ENCODE measurements around the gene YWHAG. TPM values are rescaled to one million over a fixed set of nuclear protein-coding genes. Genes with fewer than 3 reads are reported as not detected.
A peak's percentile ranks its signal among the peaks of the same experiment; 100 is the strongest.

The YWHAG gene
- total RNA-seq, 1 experiment from 2014 or later: 192 TPM

GRCh38 chr7:76397409-76398183 lies 38.8 kb upstream of the YWHAG start (continued):
- no peak for TF ChIP-seq NFYB (CRISPR knock-in tag; conservative IDR thresholded peaks at IDR 0.05; ENCODE audit: low read depth)
- peak; percentile 65; the same call in 1 of the 2 replicates for TF ChIP-seq NR2C2 (CRISPR knock-in tag; IDR thresholded peaks at IDR 0.05)
- TF ChIP-seq ZNF232 (CRISPR knock-in tag; IDR thresholded peaks at IDR 0.05): peak; percentile 56; the same call in 1 of the 2 replicates
- no peak for TF ChIP-seq ATF6 (CRISPR knock-in tag; IDR thresholded peaks at IDR 0.05)
- TF ChIP-seq ELF4 (CRISPR knock-in tag; IDR thresholded peaks at IDR 0.05; ENCODE audit: low read depth): 0 out of 2 replicates have a peak, but pooled peaks have one; percentile 72
- TF ChIP-seq ZNF512 (CRISPR knock-in tag; IDR thresholded peaks at IDR 0.05; ENCODE audit: borderline replicate concordance): no peak
- TF ChIP-seq ZNF281 (CRISPR knock-in tag; IDR thresholded peaks at IDR 0.05): peak; percentile 83; the same call in 1 of the 2 replicates
- TF ChIP-seq SMAD4 (CRISPR knock-in tag; IDR thresholded peaks at IDR 0.05): no peak
- 0 out of 2 replicates have a peak, but pooled peaks have one; percentile 58 for TF ChIP-seq ZNF219 (CRISPR knock-in tag; IDR thresholded peaks at IDR 0.05; ENCODE audit: borderline replicate concordance)
- TF ChIP-seq HMGXB4 (CRISPR knock-in tag; IDR thresholded peaks at IDR 0.05): peak; percentile 46; the same call in 1 of the 2 replicates
- no peak for TF ChIP-seq ZMAT4 (CRISPR knock-in tag; IDR thresholded peaks at IDR 0.05)
- TF ChIP-seq HMGA2 (CRISPR knock-in tag; IDR thresholded peaks at IDR 0.05): no peak
- peak; percentile 91; the same call in 1 of the 2 replicates for TF ChIP-seq RELA (CRISPR knock-in tag; IDR thresholded peaks at IDR 0.05; ENCODE audit: borderline replicate concordance)
- no peak for TF ChIP-seq NR3C1 (CRISPR knock-in tag; conservative IDR thresholded peaks at IDR 0.05; ENCODE audit: low read depth)
- no peak for TF ChIP-seq TEAD4 (CRISPR knock-in tag; IDR thresholded peaks at IDR 0.05)
- TF ChIP-seq MLX (CRISPR knock-in tag; IDR thresholded peaks at IDR 0.05): no peak
- peak; percentile 79; the same call in 1 of the 2 replicates for TF ChIP-seq FOXK1 (CRISPR knock-in tag; IDR thresholded peaks at IDR 0.05)
- no peak for TF ChIP-seq TP53 (CRISPR knock-in tag; IDR thresholded peaks at IDR 0.05)
